Trophoblast cell (in vitro differentiated cells and primary cell): ENCODE results near the gene HOXD4.

ENCODE experiments used
- DNase-seq, 2 donors: peaks; one replicate each; pipeline ENCODE4 v3.0.0-alpha.2; 2016
- H2AFZ ChIP-seq: 2 replicates; pipeline ENCODE4 v1.6.1; 2013; ENCODE audit warnings: low read length, moderate library complexity, mild to moderate bottlenecking; ENCODE audit not compliant: insufficient read depth, poor library complexity
- H2AK5ac ChIP-seq: 2 replicates; pipeline ENCODE4 v1.6.1; 2013; ENCODE audit warnings: mild to moderate bottlenecking, low read length
- H2BK120ac ChIP-seq: 2 replicates; pipeline ENCODE4 v1.6.1; 2013; ENCODE audit warnings: low read length, mild to moderate bottlenecking, moderate library complexity; ENCODE audit not compliant: insufficient read depth, poor library complexity
- H2BK12ac ChIP-seq: 2 replicates; pipeline ENCODE4 v1.6.1; 2013; ENCODE audit warnings: mild to moderate bottlenecking, low read length, moderate library complexity
- H2BK5ac ChIP-seq: 2 replicates; pipeline ENCODE4 v1.6.1; 2013; ENCODE audit warnings: low read length, low read depth, moderate library complexity, mild to moderate bottlenecking; ENCODE audit not compliant: poor library complexity
- H3K14ac ChIP-seq: 2 replicates; pipeline ENCODE4 v1.6.1; 2013; ENCODE audit warnings: mild to moderate bottlenecking, low read length
- H3K18ac ChIP-seq: 2 replicates; pipeline ENCODE4 v1.6.1; 2013; ENCODE audit warnings: mild to moderate bottlenecking, low read length
- H3K23ac ChIP-seq: 2 replicates; pipeline ENCODE4 v1.6.1; 2013; ENCODE audit warnings: low read length
- H3K27ac ChIP-seq: 2 replicates; pipeline ENCODE4 v1.5.1; 2013; ENCODE audit warnings: low read depth, mild to moderate bottlenecking, inconsistent platforms, low read length, moderate library complexity
- H3K27me3 ChIP-seq: 2 replicates; pipeline ENCODE4 v1.6.1; 2013; ENCODE audit warnings: inconsistent platforms, mild to moderate bottlenecking, low read length, moderate library complexity; ENCODE audit not compliant: insufficient read depth
- H3K36me3 ChIP-seq, 2 experiments: 1 replicate in 1 of 2; 2 replicates in 1 of 2; pipeline ENCODE4 v1.6.1; 2013; ENCODE audit warnings: low read length in 2 of 2, mild to moderate bottlenecking in 2 of 2, moderate library complexity in 1 of 2; ENCODE audit not compliant: insufficient read depth in 2 of 2, control insufficient read depth in 1 of 2
- H3K4ac ChIP-seq: 2 replicates; pipeline ENCODE4 v1.6.1; 2013; ENCODE audit warnings: low read depth, mild to moderate bottlenecking, low read length, moderate library complexity
- H3K4me1 ChIP-seq, 2 experiments: 1 replicate in 1 of 2; 2 replicates in 1 of 2; pipeline ENCODE4 v1.6.1; 2013; ENCODE audit warnings: low read length in 2 of 2, mild to moderate bottlenecking in 2 of 2, moderate library complexity in 1 of 2; ENCODE audit not compliant: insufficient read depth in 2 of 2, control insufficient read depth in 1 of 2
- H3K4me2 ChIP-seq: 2 replicates; pipeline ENCODE4 v1.6.1; 2013; ENCODE audit warnings: inconsistent platforms, mild to moderate bottlenecking, low read length, moderate library complexity
- H3K4me3 ChIP-seq: 2 replicates; pipeline ENCODE4 v1.5.1; 2013; ENCODE audit warnings: mild to moderate bottlenecking, low read depth, low read length, inconsistent platforms
- H3K79me1 ChIP-seq: one replicate; pipeline ENCODE4 v1.6.1; 2013; ENCODE audit warnings: low read length
- H3K79me2 ChIP-seq: 2 replicates; pipeline ENCODE4 v1.6.1; 2013; ENCODE audit warnings: low read length, mild to moderate bottlenecking; ENCODE audit not compliant: control insufficient read depth, insufficient read depth, poor library complexity
- H3K9ac ChIP-seq: 2 replicates; pipeline ENCODE4 v1.6.1; 2013; ENCODE audit warnings: mild to moderate bottlenecking, low read length
- H3K9me3 ChIP-seq: 2 replicates; pipeline ENCODE4 v1.6.1; 2013; ENCODE audit warnings: low read depth, mild to moderate bottlenecking, control low read depth, inconsistent platforms, low read length; ENCODE audit not compliant: insufficient read depth
- H4K12ac ChIP-seq: 2 replicates; pipeline ENCODE4 v1.6.1; 2013; ENCODE audit warnings: low read depth, mild to moderate bottlenecking, low read length, moderate library complexity
- H4K8ac ChIP-seq: 2 replicates; pipeline ENCODE4 v1.6.1; 2013; ENCODE audit warnings: low read depth, mild to moderate bottlenecking, low read length, moderate library complexity
- H4K91ac ChIP-seq: one replicate; pipeline ENCODE4 v1.6.1; 2013; ENCODE audit warnings: low read depth, mild to moderate bottlenecking, low read length, moderate library complexity
- WGBS: extraction: QIAGEN DNeasy Blood & Tissue Kit; methylation state at CpG from one replicate; pipeline ENCODE4 v1.1.7; 2013; ENCODE audit warnings: missing lambda C conversion rate; ENCODE audit not compliant: insufficient read length, insufficient coverage; ENCODE audit errors: extremely low coverage; 5-methylcytosine and 5-hydroxymethylcytosine counted together

The HOXD4 gene

DNA sequence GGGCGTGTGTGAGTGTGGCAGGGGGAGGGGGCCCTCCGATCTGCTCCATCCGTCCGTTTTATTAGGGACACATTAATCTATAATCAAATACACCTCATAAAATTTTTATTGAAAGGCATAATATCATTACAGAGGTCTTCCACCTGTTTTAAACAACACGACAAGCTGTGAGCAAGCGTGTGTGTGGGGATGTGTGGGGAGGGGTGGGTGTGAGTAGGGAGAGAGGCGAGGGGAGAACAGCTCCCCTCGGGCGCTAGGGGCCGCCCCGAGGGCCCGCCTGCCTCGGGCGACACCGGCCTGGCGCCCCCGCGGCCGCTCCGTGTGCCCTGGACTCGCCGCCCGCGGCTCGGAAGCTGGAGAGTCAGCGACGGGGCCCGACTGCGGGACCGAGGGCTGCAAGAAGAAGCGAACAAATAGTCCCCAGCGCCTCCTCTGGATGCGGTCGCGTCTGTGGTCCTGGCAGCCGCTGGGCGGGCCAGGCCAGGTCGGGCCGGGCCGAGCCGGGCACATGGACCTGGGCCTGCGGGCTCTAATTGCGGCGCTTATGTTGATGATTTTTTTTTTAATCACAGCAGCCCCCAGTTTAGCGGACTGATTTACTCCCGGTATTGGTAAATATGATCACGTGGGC lies 29.2 kb upstream of the HOXD4 start:
- Histone ChIP-seq H2AK5ac (no peak overlapping the region), H3K4me2 (peak overlapping the region; percentile 80), H2BK120ac (no peak overlapping the region), H3K79me1 (no peaks in the 10 kb centered on the region), H3K4me1 (peaks cover 5 to 9% of the 10 kb centered on the region in 2 experiments), H2AFZ (no peak overlapping the region), H3K27ac (no peak overlapping the region), H3K4me3 (peak overlapping the region; percentile 25), H3K9me3 (peaks cover 11% of the 10 kb centered on the region), H3K4ac (no peak overlapping the region), H3K36me3 (no peaks in the 10 kb centered on the region), H2BK5ac (no peak overlapping the region), H4K91ac (no peak overlapping the region), H4K12ac (no peak overlapping the region), H3K18ac (no peak overlapping the region), H3K23ac (no peak overlapping the region), H2BK12ac (no peak overlapping the region), H3K79me2 (no peaks in the 10 kb centered on the region), H3K14ac (no peak overlapping the region), H3K9ac (no peak overlapping the region), H4K8ac (no peak overlapping the region), H3K27me3 (peaks cover 84% of the 10 kb centered on the region)
- WGBS, result no CpG with 5 or more reads among the region's 47 CpGs
- DNase-seq, result no peak

DNA sequence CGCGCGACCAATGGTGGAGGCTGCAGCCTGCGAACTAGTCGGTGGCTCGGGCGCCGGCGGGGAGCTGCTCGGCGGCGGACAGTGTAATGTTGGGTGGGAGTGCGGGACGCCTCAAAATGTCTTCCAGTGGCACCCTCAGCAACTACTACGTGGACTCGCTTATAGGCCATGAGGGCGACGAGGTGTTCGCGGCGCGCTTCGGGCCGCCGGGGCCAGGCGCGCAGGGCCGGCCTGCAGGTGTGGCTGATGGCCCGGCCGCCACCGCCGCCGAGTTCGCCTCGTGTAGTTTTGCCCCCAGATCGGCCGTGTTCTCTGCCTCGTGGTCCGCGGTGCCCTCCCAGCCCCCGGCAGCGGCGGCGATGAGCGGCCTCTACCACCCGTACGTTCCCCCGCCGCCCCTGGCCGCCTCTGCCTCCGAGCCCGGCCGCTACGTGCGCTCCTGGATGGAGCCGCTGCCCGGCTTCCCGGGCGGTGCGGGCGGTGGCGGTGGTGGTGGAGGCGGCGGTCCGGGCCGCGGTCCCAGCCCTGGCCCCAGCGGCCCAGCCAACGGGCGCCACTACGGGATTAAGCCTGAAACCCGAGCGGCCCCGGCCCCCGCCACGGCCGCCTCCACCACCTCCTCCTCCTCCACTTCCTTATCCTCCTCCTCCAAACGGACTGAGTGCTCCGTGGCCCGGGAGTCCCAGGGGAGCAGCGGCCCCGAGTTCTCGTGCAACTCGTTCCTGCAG lies 28.5 kb upstream of the HOXD4 start, which contains the start of gene HOXD9:
TSS of gene HOXD9 (plus strand) at position 37 of the 728 bp plus-strand sequence. CDS start at position 87, 50 bp downstream.
- no peak within 1 kb of the TSS for H4K91ac ChIP-seq
- no peak within 1 kb of the TSS for H3K4ac ChIP-seq
- H3K18ac ChIP-seq, result no peak within 1 kb of the TSS
- no peak within 1 kb of the TSS for H2AK5ac ChIP-seq
- peak within 1 kb of the TSS; percentile 24 for H2AFZ ChIP-seq
- no peak within 1 kb of the TSS for H3K14ac ChIP-seq
- peaks cover 5 to 9% of the 10 kb centered on the region in 2 experiments for H3K4me1 ChIP-seq
- H4K12ac ChIP-seq, result no peak within 1 kb of the TSS
- no peaks in the 10 kb centered on the region for H3K79me1 ChIP-seq
- peak within 1 kb of the TSS; percentile 80 for H3K4me2 ChIP-seq
- no peak within 1 kb of the TSS for H3K23ac ChIP-seq
- WGBS, result no CpG with 5 or more reads among the region's 84 CpGs
- H2BK120ac ChIP-seq, result no peak within 1 kb of the TSS
- H3K9me3 ChIP-seq, result peaks cover 8% of the 10 kb centered on the region
- no peak within 1 kb of the TSS for H2BK12ac ChIP-seq
- H3K79me2 ChIP-seq, result no peaks in the 10 kb centered on the region
- H3K4me3 ChIP-seq, result peak within 1 kb of the TSS; percentile 37
- H3K9ac ChIP-seq, result no peak within 1 kb of the TSS
- H3K27ac ChIP-seq, result no peak within 1 kb of the TSS
- peak in 1 of 2 donors; percentile 34 for DNase-seq
- H4K8ac ChIP-seq, result no peak within 1 kb of the TSS
- no peak within 1 kb of the TSS for H2BK5ac ChIP-seq
- no peaks in the 10 kb centered on the region for H3K36me3 ChIP-seq
- H3K27me3 ChIP-seq, result peaks cover 78% of the 10 kb centered on the region

DNA sequence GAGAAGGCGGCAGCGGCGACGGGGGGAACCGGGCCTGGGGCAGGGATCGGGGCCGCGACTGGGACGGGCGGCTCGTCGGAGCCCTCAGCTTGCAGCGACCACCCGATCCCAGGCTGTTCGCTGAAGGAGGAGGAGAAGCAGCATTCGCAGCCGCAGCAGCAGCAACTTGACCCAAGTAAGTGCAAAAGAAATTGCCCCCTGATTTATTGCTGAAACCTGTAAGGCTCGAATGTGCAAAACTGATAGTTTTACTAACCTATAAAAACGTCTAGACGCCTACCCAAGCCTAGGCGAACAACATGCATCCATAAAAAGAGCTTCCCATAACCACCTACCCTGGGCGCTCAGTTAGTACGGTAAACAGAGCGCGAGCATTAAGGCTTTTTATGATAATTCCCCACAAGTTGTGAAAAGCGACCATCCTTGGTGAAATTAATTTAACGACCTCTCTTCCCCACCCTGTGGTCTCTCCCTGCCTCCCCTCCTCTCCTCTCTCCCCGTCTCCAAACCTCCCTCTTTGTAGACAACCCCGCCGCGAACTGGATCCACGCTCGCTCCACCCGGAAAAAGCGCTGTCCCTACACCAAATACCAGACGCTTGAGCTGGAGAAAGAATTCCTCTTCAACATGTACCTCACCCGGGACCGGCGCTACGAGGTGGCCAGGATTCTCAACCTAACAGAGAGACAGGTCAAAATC lies 27.8 kb upstream of the HOXD4 start:
- WGBS, result no CpG with 5 or more reads among the region's 40 CpGs
- no peaks in the 10 kb centered on the region for H3K36me3 ChIP-seq
- no peak overlapping the region for H4K91ac ChIP-seq
- H3K79me2 ChIP-seq, result no peaks in the 10 kb centered on the region
- H2AFZ ChIP-seq, result no peak overlapping the region
- H3K27me3 ChIP-seq, result peaks cover 77% of the 10 kb centered on the region
- peaks cover 8% of the 10 kb centered on the region for H3K9me3 ChIP-seq
- H4K8ac ChIP-seq, result no peak overlapping the region
- H2BK12ac ChIP-seq, result no peak overlapping the region
- no peak overlapping the region for H3K14ac ChIP-seq
- peaks cover 5 to 9% of the 10 kb centered on the region in 2 experiments for H3K4me1 ChIP-seq
- peak overlapping the region; percentile 80 for H3K4me2 ChIP-seq
- H3K79me1 ChIP-seq, result no peaks in the 10 kb centered on the region
- H4K12ac ChIP-seq, result no peak overlapping the region
- peak overlapping the region; percentile 37 for H3K4me3 ChIP-seq
- no peak overlapping the region for H3K4ac ChIP-seq
- no peak overlapping the region for H2BK120ac ChIP-seq
- no peak overlapping the region for H3K9ac ChIP-seq
- no peak overlapping the region for H3K27ac ChIP-seq
- no peak overlapping the region for H3K23ac ChIP-seq
- no peak overlapping the region for H2AK5ac ChIP-seq
- H2BK5ac ChIP-seq, result no peak overlapping the region
- DNase-seq, result no peak
- no peak overlapping the region for H3K18ac ChIP-seq

DNA sequence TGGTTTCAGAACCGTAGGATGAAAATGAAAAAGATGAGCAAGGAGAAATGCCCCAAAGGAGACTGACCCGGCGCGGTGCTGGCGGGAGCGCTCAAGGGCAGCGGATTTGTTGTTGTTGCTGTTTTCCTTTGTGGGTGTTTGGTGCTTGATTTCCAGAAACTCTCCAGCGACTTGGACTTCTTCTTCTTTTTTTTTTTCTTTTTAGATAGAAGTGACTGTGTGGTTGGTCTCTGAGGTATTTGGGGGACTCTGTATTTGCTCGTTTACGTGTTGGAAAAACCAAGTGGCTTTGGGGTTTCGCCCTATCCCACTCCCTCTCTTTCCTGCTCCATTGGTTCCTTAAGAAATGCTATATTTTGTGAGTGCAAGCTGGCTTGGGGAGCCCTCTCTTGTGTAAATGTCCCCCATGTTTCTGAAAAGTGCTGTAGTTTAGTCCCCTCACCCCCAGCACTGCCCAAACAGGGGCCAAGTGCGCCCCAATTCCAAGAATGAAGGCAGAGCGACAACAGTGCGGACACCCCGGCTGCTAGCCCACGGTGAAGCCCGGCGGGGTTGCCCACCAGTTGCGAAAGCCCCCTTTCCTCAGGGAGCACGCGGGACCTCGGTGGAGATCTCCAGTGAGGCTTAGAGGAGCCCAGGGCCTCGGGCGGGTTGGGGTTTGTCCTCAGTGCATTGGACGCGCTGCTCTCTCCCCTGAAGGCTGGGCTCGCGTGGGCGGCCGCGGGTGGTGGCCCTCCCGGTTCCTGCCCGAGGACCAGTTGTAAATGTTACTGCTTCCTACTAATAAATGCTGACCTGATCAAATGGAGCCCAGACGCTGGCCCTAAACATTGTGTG lies 27.0 kb upstream of the HOXD4 start:
- Histone ChIP-seq H2BK120ac (no peak overlapping the region), H2AFZ (no peak overlapping the region), H2BK5ac (no peak overlapping the region), H2AK5ac (no peak overlapping the region), H3K4me3 (no peak overlapping the region), H4K12ac (no peak overlapping the region), H3K36me3 (no peaks in the 10 kb centered on the region), H3K79me1 (no peaks in the 10 kb centered on the region), H4K8ac (no peak overlapping the region), H3K18ac (no peak overlapping the region), H3K9ac (no peak overlapping the region), H3K27ac (no peak overlapping the region), H3K4ac (no peak overlapping the region), H2BK12ac (no peak overlapping the region), H3K4me1 (peaks cover 10 to 13% of the 10 kb centered on the region in 2 experiments), H3K4me2 (no peak overlapping the region), H4K91ac (no peak overlapping the region), H3K79me2 (no peaks in the 10 kb centered on the region), H3K27me3 (peaks cover 80% of the 10 kb centered on the region), H3K23ac (no peak overlapping the region), H3K14ac (no peak overlapping the region), H3K9me3 (peaks cover 8% of the 10 kb centered on the region)
- no peak for DNase-seq
- no CpG with 5 or more reads among the region's 34 CpGs for WGBS
